Activated CD4-positive, alpha-beta T cell treated with anti-CD3 and anti-CD28 coated beads for 36 hours (primary cell): ENCODE measurements around the gene ANKRD9. TPM values are rescaled to one million over a fixed set of nuclear protein-coding genes. Genes with fewer than 3 reads are reported as not detected.
"Not testable (repeated sequence)": the region's sequence is repeated elsewhere in the genome, so short reads cannot be mapped to it uniquely, and the experiment has no call there.

Source experiments
- ATAC-seq: fragments of 200-7000 bp; cut with Tn5 transposase; one replicate; pipeline ENCODE4 v1.10.0; 2021; ENCODE audit warnings: mild to moderate bottlenecking, moderate library complexity
- CTCF ChIA-PET: fragments of 350-600 bp; sonication (Branson Sonifier 250); formaldehyde crosslinking; loops from one replicate; lab custom pipeline; 2021; ENCODE audit warnings: antibody characterized with exemption; lab: Charles Lee
- POLR2A ChIA-PET: fragments of 350-600 bp; sonication (Branson Sonifier 250); formaldehyde crosslinking; loops from one replicate; lab custom pipeline; 2021; ENCODE audit warnings: antibody characterized with exemption, inconsistent platforms; lab: Charles Lee
- DNase-seq: peaks from one replicate; pipeline ENCODE4 v3.0.0-alpha.2; 2020
- H3K27ac Mint-ChIP-seq: one replicate; pipeline ENCODE4 v1.8.0; 2021; ENCODE audit warnings: mixed read lengths
- H3K27me3 Mint-ChIP-seq: one replicate; pipeline ENCODE4 v1.8.0; 2021; ENCODE audit warnings: mixed read lengths
- H3K36me3 Mint-ChIP-seq: one replicate; pipeline ENCODE4 v1.8.0; 2021; ENCODE audit warnings: low read depth, mixed read lengths
- H3K4me1 Mint-ChIP-seq: one replicate; pipeline ENCODE4 v1.8.0; 2021; ENCODE audit warnings: mixed read lengths
- H3K4me3 Mint-ChIP-seq: one replicate; pipeline ENCODE4 v1.8.0; 2021; ENCODE audit warnings: mild to moderate bottlenecking, moderate library complexity, mixed read lengths
- H3K9me3 Mint-ChIP-seq: one replicate; pipeline ENCODE4 v1.8.0; 2021; ENCODE audit warnings: low read depth, mixed read lengths
- intact Hi-C, 2 experiments: fragments of 100-400 bp; cut with DNase I in 1 of 2; cut with micrococcal nuclease in 1 of 2; formaldehyde crosslinking; loops; one replicate each; pipeline versions ENCODE4 v1.14.2 to v1.15.1; 2022 to 2024; cut with DNase I, micrococcal nuclease
- total RNA-seq, 2 experiments: library from RNA; stranded (reverse); gene quantifications; one replicate each; pipeline ENCODE4 v1.2.3, GENCODE V29; 2021

The ANKRD9 gene, protein sequence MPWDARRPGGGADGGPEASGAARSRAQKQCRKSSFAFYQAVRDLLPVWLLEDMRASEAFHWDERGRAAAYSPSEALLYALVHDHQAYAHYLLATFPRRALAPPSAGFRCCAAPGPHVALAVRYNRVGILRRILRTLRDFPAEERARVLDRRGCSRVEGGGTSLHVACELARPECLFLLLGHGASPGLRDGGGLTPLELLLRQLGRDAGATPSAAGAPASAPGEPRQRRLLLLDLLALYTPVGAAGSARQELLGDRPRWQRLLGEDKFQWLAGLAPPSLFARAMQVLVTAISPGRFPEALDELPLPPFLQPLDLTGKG
- total RNA-seq: 1 to 10 TPM; 4.8 to 9.3 TPM

DNA sequence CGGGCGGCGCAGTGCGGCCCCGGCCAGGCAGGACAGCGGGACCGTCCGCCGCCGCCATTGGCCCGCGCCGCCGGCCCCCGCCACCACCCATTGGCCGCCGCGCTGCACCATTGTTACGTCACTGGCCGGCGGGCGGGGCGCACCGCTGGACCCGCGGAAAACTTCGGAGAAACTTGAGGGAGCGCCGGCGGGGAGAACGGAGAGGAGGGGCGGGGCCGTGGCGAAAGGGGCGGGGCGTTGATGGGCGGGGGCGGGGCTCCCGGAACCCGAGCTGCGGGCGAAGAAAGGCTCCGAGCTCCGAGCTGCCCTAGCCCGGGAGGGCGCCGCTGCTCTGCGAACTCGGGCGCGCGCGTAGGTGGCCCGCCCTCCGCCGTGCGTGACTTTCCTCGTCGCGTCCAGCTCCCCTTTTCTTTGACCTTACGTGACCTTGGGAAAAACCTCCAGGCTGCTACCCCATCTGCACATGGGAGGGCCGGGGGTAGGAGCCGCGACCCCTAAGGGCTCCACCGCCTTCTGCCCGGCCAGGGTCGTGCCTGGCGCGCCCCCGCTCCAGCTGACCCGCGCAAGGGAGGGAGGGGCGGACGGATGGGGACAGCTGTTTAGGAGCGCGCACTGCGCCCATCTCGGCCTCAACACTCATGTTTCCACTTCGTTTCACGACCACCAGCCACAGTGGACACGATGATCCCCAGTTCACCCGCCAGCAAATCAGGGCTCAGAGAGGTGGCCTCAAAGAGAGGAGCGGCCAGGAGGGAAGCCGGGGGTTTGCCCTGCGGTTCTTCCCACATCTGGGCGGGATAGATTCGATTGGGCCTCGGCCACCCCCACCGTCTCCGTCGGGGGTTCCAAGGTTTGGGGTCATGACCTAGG is at the start of gene ANKRD9:
ANKRD9 (minus strand) TSS at position 31 of the 870 bp plus-strand sequence. CDS start 1,887 bp downstream, outside the sequence.
- H3K4me3 Mint-ChIP-seq: peak within 1 kb of the TSS; percentile 75
- peak within 1 kb of the TSS; percentile 51 for H3K27ac Mint-ChIP-seq
- H3K4me1 Mint-ChIP-seq: peaks cover 16% of the 10 kb centered on the region
- peaks cover 2% of the 10 kb centered on the region for H3K27me3 Mint-ChIP-seq
- intact Hi-C loops: loop anchor here (1.0 to 10.0 kb wide), 10 partner anchors 14 to 824 kb away; partner anchors contain the start of genes DYNC1H1 (in 2 of the 2), CINP (in 1 of the 2), EIF5 (in 1 of the 2) and HSP90AA1 (in 1 of the 2)
- POLR2A ChIA-PET: no interaction called here
- DNase-seq: peak; percentile 95
- H3K9me3 Mint-ChIP-seq: no peaks in the 10 kb centered on the region
- H3K36me3 Mint-ChIP-seq: peaks cover 3% of the 10 kb centered on the region
- CTCF ChIA-PET: interaction anchor here (0.7 to 1.7 kb wide), 5 partner anchors 15 to 550 kb away, joined by 3 to 6 read pairs (median 3); no protein-coding TSS in a partner anchor
- peak; percentile 89 for ATAC-seq

DNA sequence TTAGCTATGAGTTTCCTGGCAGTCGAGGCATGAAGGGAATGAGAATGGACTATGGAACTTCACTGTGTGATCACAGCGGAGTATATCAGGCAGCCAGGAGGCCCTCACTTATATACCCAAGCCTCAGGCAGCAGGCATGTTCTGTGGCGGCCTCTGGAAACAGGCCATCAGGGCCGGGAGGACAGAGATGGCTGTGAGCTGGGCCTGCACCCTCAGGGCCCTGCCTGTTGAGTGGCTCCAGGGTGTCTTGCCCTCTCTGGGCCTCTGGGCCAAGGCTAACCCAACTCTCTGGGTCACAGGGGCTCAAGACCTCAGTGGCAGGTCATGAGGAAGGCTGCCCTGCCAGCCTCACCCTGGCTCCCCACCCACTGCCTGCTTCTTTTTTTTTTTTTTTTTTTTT is 49.0 kb upstream of the ANKRD9 start:
- Mint-ChIP-seq H3K27me3 (no peaks in the 10 kb centered on the region), H3K4me1 (peaks cover 2% of the 10 kb centered on the region), H3K4me3 (no peak overlapping the region), H3K9me3 (no peaks in the 10 kb centered on the region), H3K27ac (no peak overlapping the region), H3K36me3 (no peaks in the 10 kb centered on the region)
- ChIA-PET CTCF (interaction anchor here (0.6 to 0.7 kb wide), 3 partner anchors 19 to 254 kb away, joined by 3 to 4 read pairs (median 3); partner anchors contain the start of gene MOK), POLR2A (no interaction called here)
- ATAC-seq: no peak
- DNase-seq: no peak
- intact Hi-C loops: no loop called here

DNA sequence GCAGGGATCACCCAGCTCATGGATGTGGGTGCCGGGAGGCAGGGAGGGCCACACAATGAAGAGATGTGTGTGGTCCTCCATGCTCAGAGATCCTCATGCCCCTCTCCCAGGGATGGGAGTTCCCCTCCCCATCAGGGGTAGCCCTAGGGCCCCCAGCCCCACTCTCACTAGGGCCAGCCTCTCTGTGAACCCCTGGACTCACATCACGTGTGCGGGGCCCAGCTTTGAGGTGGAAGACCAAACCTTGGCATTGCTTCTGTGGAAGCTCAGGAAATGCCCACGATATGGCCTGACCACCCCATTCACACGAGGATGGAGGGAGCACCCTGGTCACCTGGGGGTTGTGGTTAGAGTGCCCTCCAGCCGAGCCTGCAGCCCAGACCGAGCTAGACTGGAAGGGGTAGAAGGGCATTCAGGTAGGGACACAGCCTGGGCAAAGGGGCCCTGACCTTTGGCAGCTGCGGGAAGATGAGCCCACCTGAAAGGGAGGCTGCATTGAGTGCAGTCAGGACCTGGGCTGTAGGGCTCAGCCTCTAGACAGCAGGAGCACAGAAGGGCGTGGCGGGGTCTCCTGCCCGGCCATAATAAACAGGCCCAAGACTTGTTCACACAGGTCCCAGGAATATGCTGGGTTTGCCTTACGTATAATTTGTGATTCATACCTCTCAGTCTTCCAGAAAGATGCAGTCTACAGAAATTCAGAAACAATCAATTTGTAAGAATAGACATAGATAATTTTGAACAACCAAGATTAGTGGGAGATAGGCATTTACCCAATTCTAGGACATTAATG is 48.1 kb upstream of the ANKRD9 start:
- H3K27me3 Mint-ChIP-seq: no peaks in the 10 kb centered on the region
- ATAC-seq (no peak), DNase-seq (no peak)
- ChIA-PET POLR2A (no interaction called here), CTCF (interaction anchor here (0.6 kb wide), 3 partner anchors 42 to 253 kb away, joined by 3 read pairs; partner anchors contain the start of gene MOK)
- H3K4me3 Mint-ChIP-seq: no peak overlapping the region
- intact Hi-C loops: no loop called here
- no peaks in the 10 kb centered on the region for H3K9me3 Mint-ChIP-seq
- no peaks in the 10 kb centered on the region for H3K36me3 Mint-ChIP-seq
- H3K27ac Mint-ChIP-seq: no peak overlapping the region
- peaks cover 2% of the 10 kb centered on the region for H3K4me1 Mint-ChIP-seq

DNA sequence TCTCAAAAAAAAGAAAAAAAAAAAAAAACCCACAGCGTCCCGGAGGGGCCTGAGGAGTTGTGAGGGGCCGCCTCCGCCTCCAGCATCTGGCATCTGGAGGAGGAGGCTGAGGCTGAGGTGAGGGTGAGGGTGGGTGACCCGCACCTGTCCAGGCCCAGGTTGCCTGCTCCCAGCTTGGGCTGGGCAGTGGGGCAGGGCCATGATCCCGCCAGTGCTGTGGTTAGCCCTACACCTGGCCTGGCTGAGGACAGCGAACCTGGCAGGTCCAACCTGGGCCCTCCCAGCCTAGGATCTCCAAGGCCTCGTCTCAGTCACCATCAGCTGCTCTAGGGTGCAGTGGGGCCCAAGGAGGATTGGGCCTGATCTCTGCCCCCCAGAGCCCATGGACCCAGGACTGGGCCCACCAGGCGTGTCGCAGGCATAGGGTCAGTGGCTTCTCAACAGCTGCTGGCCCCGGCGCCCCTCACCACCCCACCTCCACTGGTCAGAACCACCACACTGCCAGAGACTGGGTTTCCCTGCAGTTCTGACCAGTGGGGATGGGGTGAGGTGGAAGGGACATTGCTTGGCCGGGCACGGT is 46.6 kb upstream of the ANKRD9 start:
- no peak overlapping the region for H3K27ac Mint-ChIP-seq
- ChIA-PET CTCF (interaction anchor here (1.2 kb wide), 1 partner anchor 32 kb away, joined by 4 read pairs; no protein-coding TSS in a partner anchor), POLR2A (no interaction called here)
- H3K4me3 Mint-ChIP-seq: no peak overlapping the region
- H3K9me3 Mint-ChIP-seq: no peaks in the 10 kb centered on the region
- no peak for DNase-seq
- intact Hi-C loops: no loop called here
- H3K36me3 Mint-ChIP-seq: no peaks in the 10 kb centered on the region
- H3K4me1 Mint-ChIP-seq: peaks cover 2% of the 10 kb centered on the region
- no peak for ATAC-seq
- H3K27me3 Mint-ChIP-seq: no peaks in the 10 kb centered on the region

DNA sequence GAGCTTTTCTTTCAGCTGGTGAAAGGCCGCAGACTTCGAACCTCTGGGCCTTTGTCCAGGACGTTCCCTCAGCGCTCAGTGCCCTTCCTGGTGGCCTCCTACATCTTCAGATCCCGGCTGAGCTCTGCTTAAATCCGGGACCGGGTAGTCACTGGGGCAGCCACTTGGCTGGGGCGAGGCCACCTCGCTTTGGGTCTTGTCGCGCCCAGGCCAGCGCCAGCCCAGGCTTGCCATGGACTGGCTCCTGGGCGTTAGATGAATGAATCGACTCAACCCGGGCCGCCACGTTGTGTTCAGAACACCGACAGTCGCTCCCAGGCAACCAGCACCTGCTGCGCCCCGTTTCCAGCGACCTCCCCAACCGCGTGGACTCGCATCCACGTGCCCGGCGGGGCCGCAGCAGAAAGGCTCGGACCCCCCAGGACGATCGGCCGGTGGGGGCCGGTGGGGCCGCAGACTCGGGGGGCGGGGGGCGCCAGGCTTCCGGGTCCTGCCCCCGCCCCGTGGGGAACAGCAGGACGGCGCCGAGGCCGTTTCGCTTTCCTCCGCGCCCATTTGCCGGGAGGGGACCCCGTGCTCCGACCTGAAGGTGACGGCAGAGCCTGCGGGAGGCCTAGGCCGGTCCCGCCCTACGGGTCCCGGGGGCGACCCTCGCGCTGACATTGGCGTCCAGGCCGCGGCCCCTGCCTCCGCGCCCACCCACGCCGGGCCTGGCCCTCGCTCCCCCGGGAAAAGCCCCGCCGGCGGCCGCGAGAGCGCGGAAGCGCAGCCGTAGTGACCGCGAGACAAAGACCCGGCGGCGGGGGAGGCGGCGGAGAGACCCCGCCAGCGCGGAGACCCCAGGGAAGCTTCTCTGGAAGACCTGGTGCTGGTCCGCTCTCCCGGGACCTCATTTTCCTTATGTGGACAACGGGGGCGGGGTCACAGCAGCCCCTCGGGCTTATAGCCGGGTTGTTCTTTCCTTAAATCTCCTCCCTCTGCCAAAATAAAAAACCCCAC is 45.5 kb upstream of the ANKRD9 start:
- no peaks in the 10 kb centered on the region for H3K36me3 Mint-ChIP-seq
- DNase-seq (peak; percentile 70), ATAC-seq (peak; percentile 81)
- ChIA-PET POLR2A (no interaction called here), CTCF (interaction anchor here (1.2 to 1.6 kb wide), 2 partner anchors 30 kb away, joined by 4 to 5 read pairs; no protein-coding TSS in a partner anchor)
- peaks cover 2% of the 10 kb centered on the region for H3K4me1 Mint-ChIP-seq
- H3K27me3 Mint-ChIP-seq: peaks cover 5% of the 10 kb centered on the region
- H3K9me3 Mint-ChIP-seq: no peaks in the 10 kb centered on the region
- peak overlapping the region; percentile 55 for H3K27ac Mint-ChIP-seq
- H3K4me3 Mint-ChIP-seq: peak overlapping the region; percentile 63
- intact Hi-C loops: loop anchor here (1.0 kb wide), 2 partner anchors 31 to 37 kb away; partner anchors contain the start of gene RCOR1 (in 2 of the 2)

DNA sequence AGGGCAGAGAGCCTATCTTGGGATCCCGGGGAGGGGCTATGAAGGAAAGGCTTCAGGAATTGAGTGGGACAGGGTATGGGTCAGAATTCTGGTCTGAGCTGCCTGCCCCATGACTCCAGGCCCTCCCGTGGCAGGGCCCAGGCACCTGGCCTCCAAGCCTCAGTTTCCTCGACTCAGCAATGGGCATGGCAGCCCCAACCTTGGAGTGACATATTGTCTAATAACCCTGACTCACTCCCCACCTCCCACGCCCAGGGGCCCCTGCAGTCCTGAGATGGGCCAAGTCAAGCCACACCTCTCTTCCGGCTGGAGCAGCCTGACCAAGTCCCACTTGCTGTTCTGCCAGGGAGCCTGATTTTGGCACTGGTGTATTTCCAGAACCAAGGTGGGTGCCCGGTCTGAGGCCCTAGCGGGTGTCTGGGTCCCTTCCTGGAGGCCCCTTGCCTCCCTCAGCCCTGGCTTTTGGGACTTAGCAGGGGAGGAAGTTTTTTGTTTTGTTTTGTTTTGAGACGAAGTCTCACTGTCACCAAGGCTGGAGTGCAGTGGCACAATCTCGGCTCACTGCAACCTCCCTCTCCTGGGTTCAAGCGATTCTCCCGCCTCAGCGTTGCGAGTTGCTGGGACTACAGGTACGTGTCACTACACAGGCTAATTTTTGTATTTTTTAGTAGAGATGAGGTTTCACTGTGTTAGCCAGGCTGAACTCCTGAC is 42.6 kb upstream of the ANKRD9 start:
- Mint-ChIP-seq H3K27ac (no peak overlapping the region), H3K4me1 (peaks cover 2% of the 10 kb centered on the region), H3K36me3 (no peaks in the 10 kb centered on the region), H3K27me3 (peaks cover 12% of the 10 kb centered on the region), H3K9me3 (no peaks in the 10 kb centered on the region), H3K4me3 (no peak overlapping the region)
- POLR2A ChIA-PET: no interaction called here
- peak; percentile 58 for DNase-seq
- peak; percentile 57 for ATAC-seq
- intact Hi-C loops: no loop called here
- CTCF ChIA-PET: no interaction called here

DNA sequence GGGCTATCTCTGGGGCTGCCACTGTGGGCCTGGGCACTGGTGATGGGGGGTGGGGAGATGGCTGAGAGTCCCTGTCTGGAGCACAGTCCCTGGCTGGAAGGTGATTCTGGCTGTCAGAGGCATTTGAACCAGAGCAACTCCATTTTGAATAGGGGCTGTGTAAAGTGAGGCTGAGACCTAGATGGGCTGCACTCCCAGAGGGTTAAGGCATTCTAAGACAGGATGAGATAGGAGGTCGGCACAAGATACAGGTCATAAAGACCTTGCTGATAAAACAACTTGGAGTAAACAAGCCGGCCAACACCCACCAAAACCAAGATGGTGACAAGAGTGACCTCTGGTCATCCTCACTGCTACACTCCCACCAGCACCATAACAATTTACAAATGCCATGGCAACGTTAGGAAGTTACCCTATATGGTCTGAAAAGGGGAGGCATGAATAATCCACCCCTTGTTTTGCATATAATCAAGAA is 41.4 kb upstream of the ANKRD9 start:
- CTCF ChIA-PET, H3K36me3 Mint-ChIP-seq, ATAC-seq, intact Hi-C loops, H3K4me3 Mint-ChIP-seq, H3K9me3 Mint-ChIP-seq, H3K4me1 Mint-ChIP-seq, H3K27ac Mint-ChIP-seq, DNase-seq, POLR2A ChIA-PET: not testable (repeated sequence)
- peaks cover 18% of the 10 kb centered on the region for H3K27me3 Mint-ChIP-seq

DNA sequence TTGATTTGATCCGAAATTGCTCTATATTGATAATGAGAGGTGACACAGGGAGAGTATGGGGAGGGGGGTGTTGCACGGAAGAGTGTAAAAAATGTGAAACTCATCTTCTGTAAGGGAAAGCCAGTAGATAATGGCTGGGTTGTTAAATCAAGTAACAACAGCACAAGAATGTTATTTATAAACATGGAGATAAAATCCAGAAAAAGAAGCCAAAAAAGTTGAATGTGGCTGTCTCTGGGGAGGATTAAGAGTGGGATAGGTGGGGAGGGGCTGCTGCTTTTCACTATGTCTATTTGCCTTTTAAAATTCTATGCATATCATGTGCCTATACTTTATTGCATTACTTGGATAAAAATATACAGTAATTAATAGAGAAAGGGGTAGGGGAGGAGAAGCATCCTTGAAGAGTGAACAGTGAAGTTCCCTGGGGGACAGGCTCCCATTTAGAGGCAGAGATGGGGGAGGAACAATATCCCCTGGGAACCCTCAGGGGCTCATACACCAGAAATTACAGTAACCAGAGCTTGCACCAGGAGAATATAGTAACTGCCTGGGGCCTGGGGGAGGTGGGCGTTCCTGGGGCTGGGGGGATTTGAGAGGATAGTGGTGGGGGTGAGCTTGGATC is 39.2 kb upstream of the ANKRD9 start:
- H3K27me3 Mint-ChIP-seq: peaks cover 32% of the 10 kb centered on the region
- POLR2A ChIA-PET: no interaction called here
- CTCF ChIA-PET: interaction anchor here (0.5 to 1.6 kb wide), 2 partner anchors 25 to 29 kb away, joined by 3 to 9 read pairs; no protein-coding TSS in a partner anchor
- intact Hi-C loops: no loop called here
- H3K27ac Mint-ChIP-seq: no peak overlapping the region
- ATAC-seq (no peak), DNase-seq (no peak)
- H3K9me3 Mint-ChIP-seq: no peaks in the 10 kb centered on the region
- no peak overlapping the region for H3K4me3 Mint-ChIP-seq
- H3K4me1 Mint-ChIP-seq: peaks cover 3% of the 10 kb centered on the region
- no peaks in the 10 kb centered on the region for H3K36me3 Mint-ChIP-seq
